Panc1 (cell line): Measurements from ENCODE around the gene CXCL11. TPM values are rescaled to one million over a fixed set of nuclear protein-coding genes. Genes with fewer than 3 reads are reported as not detected.
"Not testable (repeated sequence)": the region's sequence is repeated elsewhere in the genome, so short reads cannot be mapped to it uniquely, and the experiment has no call there.

Experiments used
- ATAC-seq: fragments of 200-7000 bp; cut with Tn5 transposase; 2 replicates; pipeline ENCODE4 v1.9.1; 2020; ENCODE audit warnings: mild to moderate bottlenecking, moderate library complexity
- BruUV-seq: library from RNA; stranded (reverse); fragments of 400-500 nt; replicated peaks from 2 replicates; lab custom pipeline; 2021; lab: Mats Ljungman, UMichigan
- CTCF ChIA-PET: fragments of 300-600 bp; sonication (Branson Sonifier 250); formaldehyde crosslinking; loops from one replicate; lab custom pipeline; 2022; ENCODE audit warnings: antibody characterized with exemption; lab: Charles Lee
- POLR2A ChIA-PET: fragments of 300-600 bp; sonication (Branson Sonifier 250); formaldehyde crosslinking; loops from one replicate; lab custom pipeline; 2022; ENCODE audit warnings: antibody characterized with exemption; lab: Charles Lee
- DNase-seq: peaks from one replicate; pipeline ENCODE4 v3.0.0-alpha.2; 2010; ENCODE audit warnings: low read depth, low spot score
- H3K27ac ChIP-seq: 2 replicates; pipeline ENCODE4 v1.5.1; 2011; ENCODE audit warnings: mild to moderate bottlenecking, low read length, inconsistent platforms
- H3K27me3 ChIP-seq: fragments of 200-500 bp; sonication (Bioruptor generic); 2 replicates; pipeline ENCODE4 v1.6.0; 2014; ENCODE audit warnings: low read length, inconsistent platforms; ENCODE audit not compliant: control insufficient read depth, insufficient read depth
- H3K36me3 ChIP-seq: fragments of 200-500 bp; sonication (Bioruptor generic); 2 replicates; pipeline ENCODE4 v1.5.1; 2014; ENCODE audit warnings: inconsistent platforms, mild to moderate bottlenecking, low read length, moderate library complexity; ENCODE audit not compliant: control insufficient read depth, insufficient read depth
- H3K4me1 ChIP-seq: 2 replicates; pipeline ENCODE4 v1.5.1; 2011; ENCODE audit warnings: inconsistent platforms, mild to moderate bottlenecking, low read length, moderate library complexity; ENCODE audit not compliant: control insufficient read depth, insufficient read depth
- H3K4me3 ChIP-seq, 2 experiments: 2 replicates each; pipeline ENCODE4 v1.5.1; 2011 to 2012; ENCODE audit warnings: low read depth in 2 of 2, low read length in 2 of 2, mild to moderate bottlenecking in 2 of 2, inconsistent platforms in 1 of 2, moderate library complexity in 1 of 2
- H3K9me3 ChIP-seq: fragments of 200-500 bp; sonication (Bioruptor generic); 2 replicates; pipeline ENCODE4 v1.5.1; 2014; ENCODE audit warnings: low read depth, mild to moderate bottlenecking, inconsistent platforms, low read length, moderate library complexity; ENCODE audit not compliant: control insufficient read depth, insufficient read depth
- CTCF ChIP-seq: fragments of 450-650 bp; IDR thresholded peaks from 2 replicates; pipeline ENCODE4 v1.5.1; 2017; ENCODE audit warnings: mild to moderate bottlenecking
- POLR2AphosphoS5 ChIP-seq: IDR thresholded peaks from 2 replicates; pipeline ENCODE4 v1.6.1; 2012; ENCODE audit warnings: mild to moderate bottlenecking, low read depth, low read length, moderate library complexity
- SIN3A ChIP-seq: IDR thresholded peaks from 2 replicates; pipeline ENCODE4 v1.6.1; 2012; ENCODE audit warnings: low read depth, mild to moderate bottlenecking, low read length, moderate library complexity, borderline replicate concordance; ENCODE audit not compliant: insufficient read depth
- TCF7L2 ChIP-seq: IDR thresholded peaks from 2 replicates; pipeline ENCODE4 v1.6.1; 2011; ENCODE audit warnings: mild to moderate bottlenecking, low read depth, low read length, inconsistent platforms
- in situ Hi-C: cut with HindIII; loops from 2 replicates; pipeline ENCODE4 v1.10.0; 2016; ENCODE audit warnings: low sequenced_read_pairs, low pct_unique_long_range_greater_than_20kb
- intact Hi-C: fragments of 100-400 bp; cut with micrococcal nuclease; formaldehyde crosslinking; loops from one replicate; pipeline ENCODE4 v1.10.0; 2022; ENCODE audit not compliant: unreplicated experiment
- total RNA-seq: library from RNA; stranded (reverse); gene quantifications from one replicate; pipeline ENCODE4 v1.2.1, GENCODE V29; 2021; ENCODE audit not compliant: unreplicated experiment
- TF ChIP-seq, protein P1 (sequence below), 2 experiments: IDR thresholded peaks; 2 replicates each; pipeline ENCODE4 v1.6.1; 2011 to 2012; ENCODE audit warnings: low read depth in 2 of 2, control low read depth in 1 of 2, low read length in 1 of 2, mild to moderate bottlenecking in 1 of 2, moderate library complexity in 1 of 2; ENCODE audit not compliant: insufficient read depth in 1 of 2

CXCL11 gene
- total RNA-seq, 1 experiment from 2014 or later: not detected

GRCh38 chr4:76042241-76042998 is 6.5 kb upstream of the CXCL11 start:
- intact Hi-C loops, H3K27me3 ChIP-seq, BruUV-seq, H3K36me3 ChIP-seq, H3K4me1 ChIP-seq, POLR2A ChIA-PET, DNase-seq, H3K4me3 ChIP-seq, H3K27ac ChIP-seq, CTCF ChIA-PET, H3K9me3 ChIP-seq, in situ Hi-C loops, ATAC-seq: not testable (repeated sequence)

DNA sequence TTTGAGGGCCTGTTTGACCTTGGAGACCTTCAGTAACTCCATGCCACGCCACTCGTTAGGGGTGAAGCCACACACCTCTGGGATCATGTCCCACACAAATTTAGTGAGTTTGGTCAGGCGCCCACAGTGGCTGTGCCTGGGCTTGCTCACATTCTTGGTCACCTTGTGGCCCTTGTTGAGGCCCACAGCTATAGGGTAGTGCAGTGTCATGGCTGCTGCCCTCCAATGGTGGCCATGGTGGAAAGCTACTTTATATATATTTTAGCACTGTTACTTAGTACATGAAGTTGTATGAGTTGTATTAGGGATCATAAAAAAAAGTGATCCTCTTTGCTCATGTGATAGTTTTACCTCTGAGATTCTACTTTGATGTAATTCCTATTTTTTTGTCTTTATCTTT is 985 bp upstream of the CXCL11 start:
- Histone ChIP-seq H3K27me3 (no peaks in the 10 kb centered on the region), H3K27ac (no peak overlapping the region), H3K9me3 (no peaks in the 10 kb centered on the region), H3K4me1 (no peaks in the 10 kb centered on the region), H3K4me3 (no peak overlapping the region), H3K36me3 (no peaks in the 10 kb centered on the region)
- intact Hi-C loops (no loop called here), in situ Hi-C loops (no loop called here)
- no peak for TF ChIP-seq TCF7L2
- TF ChIP-seq SIN3A: no peak
- TF ChIP-seq, protein P1, sequence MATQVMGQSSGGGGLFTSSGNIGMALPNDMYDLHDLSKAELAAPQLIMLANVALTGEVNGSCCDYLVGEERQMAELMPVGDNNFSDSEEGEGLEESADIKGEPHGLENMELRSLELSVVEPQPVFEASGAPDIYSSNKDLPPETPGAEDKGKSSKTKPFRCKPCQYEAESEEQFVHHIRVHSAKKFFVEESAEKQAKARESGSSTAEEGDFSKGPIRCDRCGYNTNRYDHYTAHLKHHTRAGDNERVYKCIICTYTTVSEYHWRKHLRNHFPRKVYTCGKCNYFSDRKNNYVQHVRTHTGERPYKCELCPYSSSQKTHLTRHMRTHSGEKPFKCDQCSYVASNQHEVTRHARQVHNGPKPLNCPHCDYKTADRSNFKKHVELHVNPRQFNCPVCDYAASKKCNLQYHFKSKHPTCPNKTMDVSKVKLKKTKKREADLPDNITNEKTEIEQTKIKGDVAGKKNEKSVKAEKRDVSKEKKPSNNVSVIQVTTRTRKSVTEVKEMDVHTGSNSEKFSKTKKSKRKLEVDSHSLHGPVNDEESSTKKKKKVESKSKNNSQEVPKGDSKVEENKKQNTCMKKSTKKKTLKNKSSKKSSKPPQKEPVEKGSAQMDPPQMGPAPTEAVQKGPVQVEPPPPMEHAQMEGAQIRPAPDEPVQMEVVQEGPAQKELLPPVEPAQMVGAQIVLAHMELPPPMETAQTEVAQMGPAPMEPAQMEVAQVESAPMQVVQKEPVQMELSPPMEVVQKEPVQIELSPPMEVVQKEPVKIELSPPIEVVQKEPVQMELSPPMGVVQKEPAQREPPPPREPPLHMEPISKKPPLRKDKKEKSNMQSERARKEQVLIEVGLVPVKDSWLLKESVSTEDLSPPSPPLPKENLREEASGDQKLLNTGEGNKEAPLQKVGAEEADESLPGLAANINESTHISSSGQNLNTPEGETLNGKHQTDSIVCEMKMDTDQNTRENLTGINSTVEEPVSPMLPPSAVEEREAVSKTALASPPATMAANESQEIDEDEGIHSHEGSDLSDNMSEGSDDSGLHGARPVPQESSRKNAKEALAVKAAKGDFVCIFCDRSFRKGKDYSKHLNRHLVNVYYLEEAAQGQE (IDR thresholded peaks at IDR 0.05; ENCODE audit: insufficient read depth in 1 of 2, low read depth in 2 of 2, low read length in 1 of 2): no peak
- no peak for TF ChIP-seq CTCF
- TF ChIP-seq POLR2AphosphoS5: no peak
- ATAC-seq: no peak
- no peak for DNase-seq
- ChIA-PET CTCF (no interaction called here), POLR2A (no interaction called here)
- no TSS peak for BruUV-seq

DNA sequence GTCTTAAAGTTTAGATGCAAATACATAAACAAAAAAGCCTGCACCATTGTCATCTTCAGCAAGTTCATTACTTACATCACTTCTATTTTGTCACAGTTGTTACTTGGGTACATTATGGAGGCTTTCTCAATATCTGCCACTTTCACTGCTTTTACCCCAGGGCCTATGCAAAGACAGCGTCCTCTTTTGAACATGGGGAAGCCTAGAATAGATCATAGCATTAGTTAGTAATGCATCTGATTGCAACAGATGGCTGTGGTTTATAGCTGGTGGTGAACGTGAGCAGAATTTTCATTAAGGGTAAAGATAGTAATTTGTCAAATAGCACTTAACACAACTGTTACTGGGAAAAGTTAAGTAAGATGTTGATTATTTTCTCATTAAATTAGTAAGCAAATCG is 729 bp downstream of the CXCL11 start:
- intact Hi-C loops: no loop called here
- Histone ChIP-seq H3K4me1 (no peaks in the 10 kb centered on the region), H3K27me3 (no peaks in the 10 kb centered on the region), H3K4me3 (no peak overlapping the region), H3K27ac (no peak overlapping the region), H3K9me3 (no peaks in the 10 kb centered on the region), H3K36me3 (no peaks in the 10 kb centered on the region)
- BruUV-seq: no TSS peak
- ATAC-seq (no peak), DNase-seq (no peak)
- POLR2A ChIA-PET: interaction anchor here (0.5 kb wide), 1 partner anchor 223 kb away, joined by 3 read pairs; no protein-coding TSS in a partner anchor
- CTCF ChIA-PET: no interaction called here
- TF ChIP-seq CTCF (no peak), SIN3A (no peak), TCF7L2 (no peak), POLR2AphosphoS5 (no peak)
- TF ChIP-seq, protein P1 (IDR thresholded peaks at IDR 0.05; ENCODE audit: insufficient read depth in 1 of 2, low read depth in 2 of 2, low read length in 1 of 2): no peak
- in situ Hi-C loops: no loop called here
